NCI-H526 (cell line): Measurements from ENCODE around the gene HOXD8.

Source experiments
- DNase-seq, 2 experiments: peaks; one replicate each; lab custom pipeline; 2025; lab: John Stamatoyannopoulos, UW

The HOXD8 gene

GRCh38 chr2:176159663-176160250, 30.3 kb downstream of the HOXD8 start:
- peak in 1 of 2 experiments; percentile 62 for DNase-seq

- peak; percentile 23 to 59 for DNase-seq
Measured at GRCh38 chr2:176160251-176160985, 30.9 kb downstream of the HOXD8 start.

GRCh38 chr2:176160986-176161824, 31.7 kb downstream of the HOXD8 start:
- peak in 1 of 2 experiments; percentile 27 for DNase-seq

- DNase-seq: no peak
Measured at GRCh38 chr2:176161825-176162626, 32.5 kb downstream of the HOXD8 start.

- no peak for DNase-seq
Measured at GRCh38 chr2:176162911-176163671, 33.6 kb downstream of the HOXD8 start.

GRCh38 chr2:176163672-176164056, 34.2 kb downstream of the HOXD8 start:
- no peak for DNase-seq

- no peak for DNase-seq
Measured at GRCh38 chr2:176164201-176164600, 34.7 kb downstream of the HOXD8 start.

GRCh38 chr2:176164611-176165369, 35.3 kb downstream of the HOXD8 start:
- DNase-seq: no peak

- no peak for DNase-seq
Measured at GRCh38 chr2:176165370-176166050, 36.0 kb downstream of the HOXD8 start.

GRCh38 chr2:176166272-176166671, 36.8 kb downstream of the HOXD8 start:
- DNase-seq: no peak

- DNase-seq: no peak
Measured at GRCh38 chr2:176167398-176167797, 37.9 kb downstream of the HOXD8 start.

- no peak for DNase-seq
Measured at GRCh38 chr2:176169181-176169580, 39.7 kb downstream of the HOXD8 start.

- DNase-seq: no peak
Measured at GRCh38 chr2:176169711-176170110, 40.2 kb downstream of the HOXD8 start.

- DNase-seq: no peak
Measured at GRCh38 chr2:176170602-176171305, 41.2 kb downstream of the HOXD8 start.

GRCh38 chr2:176171351-176172006, 42.0 kb downstream of the HOXD8 start:
- peak in 1 of 2 experiments; percentile 28 for DNase-seq

- DNase-seq: no peak
Measured at GRCh38 chr2:176172007-176172894, 42.7 kb downstream of the HOXD8 start.

GRCh38 chr2:176172895-176173566, 43.5 kb downstream of the HOXD8 start:
- DNase-seq: no peak
